K562 (cell line): ENCODE data around the gene CSNK1A1. TPM values are rescaled to one million over a fixed set of nuclear protein-coding genes. Genes with fewer than 3 reads are reported as not detected.

Source experiments
- GTF2A2 ChIP-seq: IDR thresholded peaks from 2 replicates; pipeline ENCODE4 v1.6.1; 2016; ENCODE audit warnings: mild to moderate bottlenecking, missing genetic modification characterization, missing compliant biosample characterization
- HNRNPL ChIP-seq: fragments of 200-400 bp; formaldehyde crosslinking; IDR thresholded peaks from 2 replicates; pipeline ENCODE4 v1.6.1; 2017; ENCODE audit warnings: low read depth, mild to moderate bottlenecking, low read length
- IRF2 ChIP-seq: sonication (generic); formaldehyde crosslinking; IDR thresholded peaks from 2 replicates; pipeline ENCODE4 v1.8.1; 2022; ENCODE audit warnings: mild to moderate bottlenecking, missing genetic modification reagents
- NR2C2 ChIP-seq, 2 experiments: fragments of 200-800 bp in 1 of 2; sonication (Bioruptor generic) in 1 of 2; sonication (generic) in 1 of 2; formaldehyde crosslinking in 1 of 2; IDR thresholded peaks; 2 replicates each; pipeline versions ENCODE4 v1.6.1 to v1.8.0; 2016 to 2022; ENCODE audit warnings: mild to moderate bottlenecking in 1 of 2, missing compliant biosample characterization in 1 of 2, missing genetic modification characterization in 1 of 2, missing genetic modification reagents in 1 of 2
- POLR2AphosphoS2 ChIP-seq: IDR thresholded peaks from 2 replicates; pipeline ENCODE4 v1.6.1; 2012; ENCODE audit warnings: low read length, improper control_type of control experiment
- RBM34 ChIP-seq: fragments of 200-400 bp; formaldehyde crosslinking; IDR thresholded peaks from 2 replicates; pipeline ENCODE4 v1.6.1; 2018; ENCODE audit warnings: low read length, borderline replicate concordance; ENCODE audit not compliant: insufficient read depth
- TARDBP ChIP-seq: fragments of 450-650 bp; IDR thresholded peaks from 2 replicates; pipeline ENCODE4 v1.6.1; 2016
- TGIF2 ChIP-seq: sonication (generic); formaldehyde crosslinking; IDR thresholded peaks from 2 replicates; pipeline ENCODE4 v1.8.1; 2022; ENCODE audit warnings: mild to moderate bottlenecking, missing genetic modification reagents, moderate library complexity
- ZMIZ1 ChIP-seq, 2 experiments: fragments of 150-350 bp in 1 of 2; IDR thresholded peaks; 2 replicates each; pipeline ENCODE4 v1.6.1; 2012 to 2016; ENCODE audit warnings: low read depth in 2 of 2, low read length in 2 of 2, mild to moderate bottlenecking in 1 of 2, moderate library complexity in 1 of 2
- ZNF165 ChIP-seq: fragments of 250-450 bp; sonication (Bioruptor Pico); IDR thresholded peaks from 2 replicates; pipeline ENCODE4 v1.4.0; 2020; ENCODE audit warnings: borderline replicate concordance
- ZNF197 ChIP-seq: fragments of 200-800 bp; sonication (Bioruptor generic); IDR thresholded peaks from 2 replicates; pipeline ENCODE4 v1.6.1; 2016; ENCODE audit warnings: low read depth, missing genetic modification characterization, missing compliant biosample characterization
- ZNF318 ChIP-seq, 2 experiments: fragments of 450-650 bp; IDR thresholded peaks; 2 replicates each; pipeline ENCODE4 v1.6.1; 2016; ENCODE audit warnings: mild to moderate bottlenecking in 2 of 2, borderline replicate concordance in 1 of 2, low read depth in 1 of 2, moderate library complexity in 1 of 2
- ZNF511 ChIP-seq: sonication (generic); formaldehyde crosslinking; IDR thresholded peaks from 2 replicates; pipeline ENCODE4 v1.8.0; 2022; ENCODE audit warnings: mild to moderate bottlenecking, missing genetic modification reagents
- polyA plus RNA-seq, 8 experiments: library from polyadenylated mRNA; depleted of rRNA in 4 of 8; stranded (reverse) in 5 of 8; unstranded in 3 of 8; fragments of >200 nt; fragmentation: Nextera tagmentation in 2 of 8; fragmentation: Illumina TruSeq in 1 of 8; extraction: Ambion mirVana in 2 of 8; extraction: Trizol in 1 of 8; gene quantifications; 2 replicates each; pipeline versions ENCODE4 v1.2.1 to v1.2.3, GENCODE V29; 2011 to 2014; ENCODE audit warnings: inconsistent platforms in 1 of 8, missing spikeins in 1 of 8
- total RNA-seq, 7 experiments: library from RNA; depleted of rRNA in 6 of 7; stranded (reverse); fragments of >200 nt in 6 of 7; fragmentation: Illumina TruSeq in 2 of 7; extraction: Trizol in 2 of 7; gene quantifications; 2 replicates each; pipeline versions ENCODE4 v1.2.1 to v1.2.3, GENCODE V29; 2011 to 2021; ENCODE audit warnings: low replicate concordance in 1 of 7

Gene CSNK1A1
- total and polyA plus RNA-seq, 9 of the 15 experiments (the other 6 are each of a cell fraction or from before 2014, with no cell fraction given), result 49.1 to 196 (median 154) TPM

GRCh38 chr5:149456597-149457392 is 94.4 kb downstream of the CSNK1A1 start (continued):
- TF ChIP-seq ZMIZ1 (IDR thresholded peaks at IDR 0.05; ENCODE audit: low read depth in 2 of 2, low read length in 2 of 2), result peak in 1 of 2 experiments; percentile 95; a peak in 2 of 4 replicates
- TF ChIP-seq HNRNPL, result no peak
- no peak for TF ChIP-seq ZNF165 (CRISPR knock-in tag)
- TF ChIP-seq IRF2 (CRISPR knock-in tag), result no peak
- TF ChIP-seq ZNF197 (CRISPR knock-in tag), result peak; percentile 86
- no peak for TF ChIP-seq POLR2AphosphoS2
- no peak for TF ChIP-seq ZNF511 (CRISPR knock-in tag)
- peak in 1 of 2 experiments; percentile 34; a peak in 1 of 4 replicates for TF ChIP-seq ZNF318 (IDR thresholded peaks at IDR 0.05; ENCODE audit: borderline replicate concordance in 1 of 2, low read depth in 1 of 2)
- TF ChIP-seq TGIF2, result no peak
- TF ChIP-seq TARDBP, result no peak
- no peak for TF ChIP-seq RBM34
- TF ChIP-seq GTF2A2 (tag), result no peak
- no peak for TF ChIP-seq NR2C2 (CRISPR knock-in tag; IDR thresholded peaks at IDR 0.05)
- TF ChIP-seq NR2C2 (tag; IDR thresholded peaks at IDR 0.05), result no peak
